Mammary epithelial cell (primary cell): ENCODE data around the gene PIK3R1.

Experiments used
- EZH2 ChIP-seq: IDR thresholded peaks from 2 replicates; pipeline ENCODE4 v1.6.1; 2012; ENCODE audit warnings: low read length, inconsistent platforms, borderline replicate concordance
- TF ChIP-seq, protein P1 (sequence below), 2 donors: IDR thresholded peaks in 1 of 2; conservative IDR thresholded peaks in 1 of 2; 2 replicates each; pipeline ENCODE4 v1.5.1; 2011 to 2012; ENCODE audit warnings: inconsistent platforms in 2 of 2, low read length in 2 of 2, mild to moderate bottlenecking in 2 of 2, control low read depth in 1 of 2, low read depth in 1 of 2; ENCODE audit not compliant: insufficient read depth in 1 of 2; ENCODE audit errors: extremely low read depth in 1 of 2

DNA sequence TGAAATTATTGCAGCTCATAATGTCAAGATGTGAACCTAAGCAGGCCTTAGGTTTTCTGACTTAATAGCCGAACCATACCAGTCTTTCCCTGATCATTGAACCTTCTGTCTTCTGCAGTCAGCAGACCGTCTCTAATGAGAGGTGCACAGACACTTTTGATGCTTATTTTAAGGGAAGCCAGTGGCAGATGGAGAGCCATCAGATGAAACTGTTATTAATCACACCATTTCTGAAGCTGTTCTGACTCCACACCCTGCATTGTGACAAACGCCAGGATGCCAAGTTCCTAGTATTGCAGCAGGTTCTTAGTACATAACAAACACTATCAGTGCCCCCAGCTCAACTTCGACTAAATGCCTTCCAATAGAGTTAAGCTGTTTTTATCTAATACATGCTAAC, 43.0 kb downstream of the PIK3R1 start:
- TF ChIP-seq, protein P1, sequence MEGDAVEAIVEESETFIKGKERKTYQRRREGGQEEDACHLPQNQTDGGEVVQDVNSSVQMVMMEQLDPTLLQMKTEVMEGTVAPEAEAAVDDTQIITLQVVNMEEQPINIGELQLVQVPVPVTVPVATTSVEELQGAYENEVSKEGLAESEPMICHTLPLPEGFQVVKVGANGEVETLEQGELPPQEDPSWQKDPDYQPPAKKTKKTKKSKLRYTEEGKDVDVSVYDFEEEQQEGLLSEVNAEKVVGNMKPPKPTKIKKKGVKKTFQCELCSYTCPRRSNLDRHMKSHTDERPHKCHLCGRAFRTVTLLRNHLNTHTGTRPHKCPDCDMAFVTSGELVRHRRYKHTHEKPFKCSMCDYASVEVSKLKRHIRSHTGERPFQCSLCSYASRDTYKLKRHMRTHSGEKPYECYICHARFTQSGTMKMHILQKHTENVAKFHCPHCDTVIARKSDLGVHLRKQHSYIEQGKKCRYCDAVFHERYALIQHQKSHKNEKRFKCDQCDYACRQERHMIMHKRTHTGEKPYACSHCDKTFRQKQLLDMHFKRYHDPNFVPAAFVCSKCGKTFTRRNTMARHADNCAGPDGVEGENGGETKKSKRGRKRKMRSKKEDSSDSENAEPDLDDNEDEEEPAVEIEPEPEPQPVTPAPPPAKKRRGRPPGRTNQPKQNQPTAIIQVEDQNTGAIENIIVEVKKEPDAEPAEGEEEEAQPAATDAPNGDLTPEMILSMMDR (conservative IDR thresholded peaks at IDR 0.05 in 1 of 2, IDR thresholded peaks at IDR 0.05 in 1 of 2; ENCODE audit: extremely low read depth in 1 of 2, insufficient read depth in 1 of 2, low read depth in 1 of 2, low read length in 2 of 2), result no peak
- TF ChIP-seq EZH2, result no peak
